ENCODE measurements around the gene EPS8. TPM values are rescaled to one million over a fixed set of nuclear protein-coding genes. Genes with fewer than 3 reads are reported as not detected.

The EPS8 gene
- total RNA-seq, 2 experiments from 2014 or later: 0.61 to 0.92 TPM

- Histone ChIP-seq H3K4me3 (ENCODE audit: low read depth, low read length, poor library complexity, severe bottlenecking) (no peak overlapping the region), H3K79me2 (ENCODE audit: insufficient read depth, low read depth, low read length) (no peaks in the 10 kb centered on the region), H3K36me3 (ENCODE audit: insufficient read depth, low read length) (no peaks in the 10 kb centered on the region), H3K9me3 (ENCODE audit: low read length) (no peaks in the 10 kb centered on the region), H4K20me1 (ENCODE audit: insufficient read depth, low read length) (no peaks in the 10 kb centered on the region), H3K4me1 (ENCODE audit: insufficient read depth, low read length, poor library complexity, severe bottlenecking) (no peaks in the 10 kb centered on the region), H2AFZ (ENCODE audit: low read length) (no peak overlapping the region), H3K4me2 (ENCODE audit: low read length) (no peak overlapping the region), H3K9me2 (ENCODE audit: insufficient read depth, low read length) (no peaks in the 10 kb centered on the region), H3K27ac (ENCODE audit: low read depth, low read length, poor library complexity, severe bottlenecking) (no peak overlapping the region)
- ChIA-PET CTCF (ENCODE audit: unreplicated experiment) (no interaction called here), POLR2A (no interaction called here)
- TF ChIP-seq EZH2phosphoT487 (IDR thresholded peaks at IDR 0.05; ENCODE audit: borderline replicate concordance, low read depth, low read length): no peak
- TF ChIP-seq CTCF (conservative IDR thresholded peaks at IDR 0.05; ENCODE audit: low read length): no peak
- no TSS peak for BruUV-seq (replicated peaks)
- intact Hi-C loops (cut with micrococcal nuclease; ENCODE audit: unreplicated experiment): no loop called here
- no peak for DNase-seq (ENCODE audit: low spot score)
These were observed 156.5 kb downstream of the EPS8 start for GRCh38 chr12:15632708-15633107.

DNA sequence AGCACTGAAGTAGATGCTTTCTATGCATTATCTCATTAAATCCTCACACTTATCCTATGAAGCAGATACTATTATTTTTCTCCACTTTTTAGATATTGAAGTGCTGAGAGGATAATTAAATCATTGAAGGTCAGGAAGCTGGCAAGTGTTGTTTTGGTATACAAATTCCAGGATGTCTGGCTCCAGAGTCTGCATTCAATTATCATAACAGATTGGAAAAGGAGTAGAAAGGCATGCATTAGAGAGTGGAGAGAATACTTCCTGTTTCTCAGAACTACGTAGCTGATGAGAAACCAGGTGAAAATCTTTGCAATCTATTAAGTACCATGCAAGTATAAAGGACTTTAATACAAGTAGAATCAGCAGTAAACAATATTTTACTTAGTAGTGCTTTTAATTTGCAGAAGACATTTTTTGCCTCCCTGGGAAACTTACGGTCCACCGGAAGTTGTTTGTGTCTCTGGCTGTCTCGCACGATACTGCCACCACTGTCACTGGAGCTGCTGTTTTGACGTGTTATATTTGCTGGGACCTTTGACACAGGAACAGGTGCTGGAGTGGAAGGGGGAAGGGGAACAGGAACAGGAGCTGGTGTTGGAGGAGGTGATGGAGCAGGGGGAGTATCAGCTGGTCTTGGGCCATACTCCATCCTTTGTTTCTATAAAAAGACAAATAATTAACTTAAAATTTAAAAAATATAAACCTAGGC is 158.0 kb downstream of the EPS8 start:
- Histone ChIP-seq H3K27ac (ENCODE audit: low read depth, low read length, poor library complexity, severe bottlenecking) (no peak overlapping the region), H3K9me3 (ENCODE audit: low read length) (no peaks in the 10 kb centered on the region), H3K4me1 (ENCODE audit: insufficient read depth, low read length, poor library complexity, severe bottlenecking) (no peaks in the 10 kb centered on the region), H4K20me1 (ENCODE audit: insufficient read depth, low read length) (no peaks in the 10 kb centered on the region), H3K4me2 (ENCODE audit: low read length) (no peak overlapping the region; the same call in 1 of the 2 replicates), H3K79me2 (ENCODE audit: insufficient read depth, low read depth, low read length) (no peaks in the 10 kb centered on the region), H3K4me3 (ENCODE audit: low read depth, low read length, poor library complexity, severe bottlenecking) (no peak overlapping the region), H2AFZ (ENCODE audit: low read length) (no peak overlapping the region), H3K36me3 (ENCODE audit: insufficient read depth, low read length) (no peaks in the 10 kb centered on the region), H3K9me2 (ENCODE audit: insufficient read depth, low read length) (no peaks in the 10 kb centered on the region)
- no peak for TF ChIP-seq EZH2phosphoT487 (IDR thresholded peaks at IDR 0.05; ENCODE audit: borderline replicate concordance, low read depth, low read length)
- TF ChIP-seq CTCF (conservative IDR thresholded peaks at IDR 0.05; ENCODE audit: low read length): no peak
- no peak for DNase-seq (ENCODE audit: low spot score)
- ChIA-PET CTCF (ENCODE audit: unreplicated experiment) (no interaction called here), POLR2A (interaction anchor here (0.6 kb wide), 1 partner anchor 127 kb away, joined by 3 read pairs; no protein-coding TSS in a partner anchor)
- intact Hi-C loops (cut with micrococcal nuclease; ENCODE audit: unreplicated experiment): no loop called here
- BruUV-seq (replicated peaks): no TSS peak

DNA sequence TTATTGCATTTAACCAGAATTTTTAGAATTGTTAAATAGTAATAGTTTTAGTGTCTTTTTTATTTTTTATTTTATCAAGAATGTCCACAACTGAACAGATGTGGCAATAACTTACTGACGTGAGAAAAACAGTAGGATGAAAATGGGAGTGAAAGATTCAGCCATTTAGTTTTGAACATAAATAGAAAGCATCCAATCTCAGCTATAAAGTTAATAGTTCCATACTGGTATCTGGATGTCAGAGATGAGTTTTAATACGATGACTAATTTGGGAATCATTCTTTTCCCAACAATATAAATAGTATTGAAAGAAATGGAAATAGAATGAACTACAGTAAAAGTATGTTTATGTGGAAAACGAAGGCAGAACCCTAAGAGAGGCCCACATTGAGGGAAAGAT is 159.4 kb downstream of the EPS8 start:
- H4K20me1 ChIP-seq (ENCODE audit: insufficient read depth, low read length): no peaks in the 10 kb centered on the region
- ChIA-PET POLR2A (no interaction called here), CTCF (ENCODE audit: unreplicated experiment) (no interaction called here)
- no peak overlapping the region for H3K27ac ChIP-seq (ENCODE audit: low read depth, low read length, poor library complexity, severe bottlenecking)
- no peaks in the 10 kb centered on the region for H3K4me1 ChIP-seq (ENCODE audit: insufficient read depth, low read length, poor library complexity, severe bottlenecking)
- no peaks in the 10 kb centered on the region for H3K36me3 ChIP-seq (ENCODE audit: insufficient read depth, low read length)
- no peaks in the 10 kb centered on the region for H3K9me2 ChIP-seq (ENCODE audit: insufficient read depth, low read length)
- no peak for TF ChIP-seq EZH2phosphoT487 (IDR thresholded peaks at IDR 0.05; ENCODE audit: borderline replicate concordance, low read depth, low read length)
- TF ChIP-seq CTCF (conservative IDR thresholded peaks at IDR 0.05; ENCODE audit: low read length): no peak
- H3K4me3 ChIP-seq (ENCODE audit: low read depth, low read length, poor library complexity, severe bottlenecking): no peak overlapping the region
- intact Hi-C loops (cut with micrococcal nuclease; ENCODE audit: unreplicated experiment): no loop called here
- H3K79me2 ChIP-seq (ENCODE audit: insufficient read depth, low read depth, low read length): no peaks in the 10 kb centered on the region
- no peaks in the 10 kb centered on the region for H3K9me3 ChIP-seq (ENCODE audit: low read length)
- no TSS peak for BruUV-seq (replicated peaks)
- no peak overlapping the region for H2AFZ ChIP-seq (ENCODE audit: low read length)
- H3K4me2 ChIP-seq (ENCODE audit: low read length): no peak overlapping the region
- no peak for DNase-seq (ENCODE audit: low spot score)

All from OCI-LY7 (cell line).